ENCODE results near the gene RPL36A. TPM values are rescaled to one million over a fixed set of nuclear protein-coding genes. Genes with fewer than 3 reads are reported as not detected.

Gene RPL36A
- total RNA-seq, 1 donor from 2014 or later: 6,478 TPM

GRCh38 chrX:101385026-101385684 lies 5.7 kb upstream of the RPL36A start:
- Histone ChIP-seq H3K27ac (no peak overlapping the region), H3K36me3 (no peaks in the 10 kb centered on the region), H3K4me2 (no peak overlapping the region), H2AFZ (replicated peaks) (no peak overlapping the region), H3K9ac (no peak overlapping the region), H3K9me3 (ENCODE audit: low read depth) (no peaks in the 10 kb centered on the region), H3K4me1 (no peaks in the 10 kb centered on the region), H3F3A (ENCODE audit: low read depth) (no peaks in the 10 kb centered on the region), H3K27me3 (no peaks in the 10 kb centered on the region), H3K4me3 (no peak overlapping the region), H4K20me1 (ENCODE audit: low read depth) (no peaks in the 10 kb centered on the region), H3K79me2 (ENCODE audit: low read depth) (no peaks in the 10 kb centered on the region)
- TF ChIP-seq EZH2 (IDR thresholded peaks at IDR 0.05) (no peak), CTCF (IDR thresholded peaks at IDR 0.05) (no peak), EZH2phosphoT487 (IDR thresholded peaks at IDR 0.05) (no peak)
- H3K36me3 Mint-ChIP-seq: no peaks in the 10 kb centered on the region
- no peak overlapping the region for H3K4me3 Mint-ChIP-seq
- no peak for DNase-seq (ENCODE audit: low spot score)
- peaks cover 12% of the 10 kb centered on the region for H3K4me1 Mint-ChIP-seq
- H3K27ac Mint-ChIP-seq: no peak overlapping the region
- H3K27me3 Mint-ChIP-seq (ENCODE audit: insufficient read depth, low read depth): no peaks in the 10 kb centered on the region
- no peaks in the 10 kb centered on the region for H3K9me3 Mint-ChIP-seq

- no peaks in the 10 kb centered on the region for H3K4me1 ChIP-seq
- TF ChIP-seq CTCF (IDR thresholded peaks at IDR 0.05) (no peak), EZH2 (IDR thresholded peaks at IDR 0.05) (no peak), EZH2phosphoT487 (IDR thresholded peaks at IDR 0.05) (no peak)
- no peaks in the 10 kb centered on the region for H3K27me3 ChIP-seq
- peaks cover 2% of the 10 kb centered on the region for H3K79me2 ChIP-seq (ENCODE audit: low read depth)
- H3K9me3 ChIP-seq (ENCODE audit: low read depth): no peaks in the 10 kb centered on the region
- H3K4me3 ChIP-seq: no peak within 1 kb of the TSS
- DNase-seq (ENCODE audit: low spot score): no peak
- H3K9me3 Mint-ChIP-seq: no peaks in the 10 kb centered on the region
- H4K20me1 ChIP-seq (ENCODE audit: low read depth): no peaks in the 10 kb centered on the region
- H3K9ac ChIP-seq: no peak within 1 kb of the TSS
- H3K4me3 Mint-ChIP-seq: no peak within 1 kb of the TSS
- H2AFZ ChIP-seq (replicated peaks): no peak within 1 kb of the TSS
- H3F3A ChIP-seq (ENCODE audit: low read depth): peaks cover 1% of the 10 kb centered on the region
- no peak within 1 kb of the TSS for H3K27ac ChIP-seq
- peaks cover 12% of the 10 kb centered on the region for H3K4me1 Mint-ChIP-seq
- H3K4me2 ChIP-seq: no peak within 1 kb of the TSS
- no peak within 1 kb of the TSS for H3K27ac Mint-ChIP-seq
- H3K36me3 ChIP-seq: no peaks in the 10 kb centered on the region
- H3K36me3 Mint-ChIP-seq: no peaks in the 10 kb centered on the region
- H3K27me3 Mint-ChIP-seq (ENCODE audit: insufficient read depth, low read depth): no peaks in the 10 kb centered on the region
These were observed 4.8 kb upstream of the RPL36A start, which contains the start of gene BTK for GRCh38 chrX:101385795-101386541. Gene BTK, minus strand, starts transcription at chrX:101386191. Its CDS starts 10,907 bp downstream, at chrX:101375284.

GRCh38 chrX:101386542-101386885 lies 4.3 kb upstream of the RPL36A start:
- H3K4me3 Mint-ChIP-seq: no peak overlapping the region
- Histone ChIP-seq H3K9ac (no peak overlapping the region), H3K27me3 (no peaks in the 10 kb centered on the region), H3K4me3 (no peak overlapping the region), H3K9me3 (ENCODE audit: low read depth) (no peaks in the 10 kb centered on the region), H4K20me1 (ENCODE audit: low read depth) (no peaks in the 10 kb centered on the region), H3K4me2 (no peak overlapping the region), H3K4me1 (no peaks in the 10 kb centered on the region), H3F3A (ENCODE audit: low read depth) (peaks cover 7% of the 10 kb centered on the region), H3K36me3 (no peaks in the 10 kb centered on the region), H3K27ac (no peak overlapping the region), H3K79me2 (ENCODE audit: low read depth) (peaks cover 7% of the 10 kb centered on the region), H2AFZ (replicated peaks) (no peak overlapping the region)
- H3K27ac Mint-ChIP-seq: no peak overlapping the region
- peaks cover 12% of the 10 kb centered on the region for H3K4me1 Mint-ChIP-seq
- no peak for TF ChIP-seq EZH2 (IDR thresholded peaks at IDR 0.05)
- no peak for TF ChIP-seq EZH2phosphoT487 (IDR thresholded peaks at IDR 0.05)
- no peak for TF ChIP-seq CTCF (IDR thresholded peaks at IDR 0.05)
- H3K27me3 Mint-ChIP-seq (ENCODE audit: insufficient read depth, low read depth): no peaks in the 10 kb centered on the region
- no peak for DNase-seq (ENCODE audit: low spot score)
- H3K9me3 Mint-ChIP-seq: no peaks in the 10 kb centered on the region
- H3K36me3 Mint-ChIP-seq: no peaks in the 10 kb centered on the region
